HEK293 (cell line): ENCODE results near the gene CLTCL1.

Experiments
- CTCF ChIA-PET: fragments of 350-600 bp; formaldehyde crosslinking; extraction: SDS; loops from one replicate; lab custom pipeline; 2021; ENCODE audit warnings: antibody characterized with exemption; lab: Yijun Ruan, JAX
- POLR2A ChIA-PET: fragments of 300-600 bp; formaldehyde crosslinking; extraction: SDS; loops from one replicate; lab custom pipeline; 2020; ENCODE audit warnings: antibody characterized with exemption, inconsistent platforms; lab: Yijun Ruan, JAX
- H3K27ac ChIP-seq: fragments of 200-500 bp; sonication (Bioruptor generic); 2 replicates; pipeline ENCODE4 v1.5.1; 2014; ENCODE audit warnings: low read depth, low read length, control low read depth, inconsistent platforms; ENCODE audit errors: extremely low read depth
- H3K36me3 ChIP-seq, 2 experiments: fragments of 200-500 bp in 1 of 2; sonication (Bioruptor generic) in 1 of 2; 1 replicate in 1 of 2; 2 replicates in 1 of 2; pipeline ENCODE4 v1.5.1; 2014 to 2017; ENCODE audit warnings: inconsistent platforms in 2 of 2, low read length in 2 of 2; ENCODE audit not compliant: control insufficient read depth in 2 of 2, insufficient read depth in 1 of 2
- H3K4me1 ChIP-seq: fragments of 200-500 bp; sonication (Bioruptor generic); 2 replicates; pipeline ENCODE4 v1.5.1; 2014; ENCODE audit warnings: mild to moderate bottlenecking, low read length, inconsistent platforms; ENCODE audit not compliant: control insufficient read depth, insufficient read depth
- H3K4me3 ChIP-seq: 2 replicates; pipeline ENCODE4 v1.5.1; 2011; ENCODE audit warnings: low read depth, mild to moderate bottlenecking, control low read depth, low read length, moderate library complexity
- H3K9me3 ChIP-seq: fragments of 200-500 bp; sonication (Bioruptor generic); 2 replicates; pipeline ENCODE4 v1.5.1; 2014; ENCODE audit warnings: low read depth, low read length, inconsistent platforms; ENCODE audit not compliant: control insufficient read depth, insufficient read depth
- GFI1B ChIP-seq: fragments of 450-650 bp; formaldehyde crosslinking; IDR thresholded peaks from 2 replicates; pipeline ENCODE4 v1.5.1; 2016; ENCODE audit warnings: missing biosample characterization, missing genetic modification characterization
- KLF1 ChIP-seq: fragments of 450-650 bp; formaldehyde crosslinking; IDR thresholded peaks from 2 replicates; pipeline ENCODE4 v1.5.1; 2016; ENCODE audit warnings: missing biosample characterization, missing genetic modification characterization
- KLF10 ChIP-seq: fragments of 450-650 bp; IDR thresholded peaks from 2 replicates; pipeline ENCODE4 v1.5.1; 2018; ENCODE audit warnings: missing biosample characterization, mild to moderate bottlenecking, missing genetic modification characterization
- OSR2 ChIP-seq: fragments of 450-650 bp; formaldehyde crosslinking; IDR thresholded peaks from 2 replicates; pipeline ENCODE4 v1.5.1; 2016; ENCODE audit warnings: missing biosample characterization, missing genetic modification characterization
- OVOL3 ChIP-seq: fragments of 450-650 bp; formaldehyde crosslinking; IDR thresholded peaks from 2 replicates; pipeline ENCODE4 v1.5.1; 2016; ENCODE audit warnings: missing biosample characterization, missing genetic modification characterization
- SP2 ChIP-seq: fragments of 450-650 bp; formaldehyde crosslinking; IDR thresholded peaks from 2 replicates; pipeline ENCODE4 v1.5.1; 2016; ENCODE audit warnings: missing biosample characterization, missing genetic modification characterization
- ZBTB1 ChIP-seq: fragments of 450-650 bp; formaldehyde crosslinking; IDR thresholded peaks from 2 replicates; pipeline ENCODE4 v1.5.1; 2016; ENCODE audit warnings: missing biosample characterization, missing genetic modification characterization
- ZBTB17 ChIP-seq: fragments of 450-650 bp; formaldehyde crosslinking; IDR thresholded peaks from 2 replicates; pipeline ENCODE4 v1.5.1; 2016; ENCODE audit warnings: missing biosample characterization, missing genetic modification characterization
- ZBTB8A ChIP-seq: fragments of 450-650 bp; formaldehyde crosslinking; IDR thresholded peaks from 2 replicates; pipeline ENCODE4 v1.5.1; 2016; ENCODE audit warnings: missing biosample characterization, missing genetic modification characterization
- ZEB2 ChIP-seq: fragments of 450-650 bp; formaldehyde crosslinking; IDR thresholded peaks from 2 replicates; pipeline ENCODE4 v1.5.1; 2016; ENCODE audit warnings: missing biosample characterization, missing genetic modification characterization
- ZFP37 ChIP-seq: fragments of 450-650 bp; formaldehyde crosslinking; IDR thresholded peaks from 2 replicates; pipeline ENCODE4 v1.5.1; 2016; ENCODE audit warnings: missing biosample characterization, missing genetic modification characterization
- ZFP41 ChIP-seq: fragments of 450-650 bp; formaldehyde crosslinking; IDR thresholded peaks from 2 replicates; pipeline ENCODE4 v1.5.1; 2016; ENCODE audit warnings: missing biosample characterization, missing genetic modification characterization, borderline replicate concordance
- ZNF132 ChIP-seq: fragments of 450-650 bp; formaldehyde crosslinking; IDR thresholded peaks from 2 replicates; pipeline ENCODE4 v1.5.1; 2017; ENCODE audit warnings: missing biosample characterization, missing genetic modification characterization, borderline replicate concordance
- ZNF140 ChIP-seq: fragments of 450-650 bp; formaldehyde crosslinking; IDR thresholded peaks from 2 replicates; pipeline ENCODE4 v1.5.1; 2016; ENCODE audit warnings: missing biosample characterization, missing genetic modification characterization
- ZNF311 ChIP-seq: fragments of 450-650 bp; formaldehyde crosslinking; IDR thresholded peaks from 2 replicates; pipeline ENCODE4 v1.5.1; 2017; ENCODE audit warnings: missing biosample characterization, missing genetic modification characterization, borderline replicate concordance
- ZNF394 ChIP-seq: fragments of 450-650 bp; formaldehyde crosslinking; IDR thresholded peaks from 2 replicates; pipeline ENCODE4 v1.5.1; 2016; ENCODE audit warnings: missing biosample characterization, missing genetic modification characterization, mild to moderate bottlenecking, moderate library complexity, borderline replicate concordance
- ZNF426 ChIP-seq: fragments of 450-650 bp; formaldehyde crosslinking; IDR thresholded peaks from 2 replicates; pipeline ENCODE4 v1.5.1; 2017; ENCODE audit warnings: missing biosample characterization, missing genetic modification characterization, mild to moderate bottlenecking, inconsistent platforms, moderate library complexity
- ZNF529 ChIP-seq: fragments of 450-650 bp; formaldehyde crosslinking; IDR thresholded peaks from 2 replicates; pipeline ENCODE4 v1.5.1; 2017; ENCODE audit warnings: missing genetic modification characterization, missing biosample characterization; ENCODE audit not compliant: insufficient replicate concordance
- ZNF560 ChIP-seq: fragments of 450-650 bp; formaldehyde crosslinking; IDR thresholded peaks from 2 replicates; pipeline ENCODE4 v1.5.1; 2017; ENCODE audit warnings: missing biosample characterization, missing genetic modification characterization, borderline replicate concordance
- ZNF571 ChIP-seq: fragments of 450-650 bp; formaldehyde crosslinking; IDR thresholded peaks from 2 replicates; pipeline ENCODE4 v1.5.0; 2017; ENCODE audit warnings: missing biosample characterization, missing genetic modification characterization
- ZNF624 ChIP-seq: fragments of 450-650 bp; formaldehyde crosslinking; IDR thresholded peaks from 2 replicates; pipeline ENCODE4 v1.5.1; 2017; ENCODE audit warnings: missing biosample characterization, missing genetic modification characterization
- ZNF654 ChIP-seq: fragments of 450-650 bp; formaldehyde crosslinking; IDR thresholded peaks from 2 replicates; pipeline ENCODE4 v1.5.1; 2016; ENCODE audit warnings: low read depth, missing biosample characterization, missing genetic modification characterization
- ZNF792 ChIP-seq: fragments of 450-650 bp; formaldehyde crosslinking; IDR thresholded peaks from 2 replicates; pipeline ENCODE4 v1.5.1; 2016; ENCODE audit warnings: missing biosample characterization, missing genetic modification characterization
- ZNF843 ChIP-seq: fragments of 450-650 bp; formaldehyde crosslinking; IDR thresholded peaks from 2 replicates; pipeline ENCODE4 v1.5.1; 2016; ENCODE audit warnings: missing biosample characterization, missing genetic modification characterization
- ZSCAN30 ChIP-seq: fragments of 450-650 bp; IDR thresholded peaks from 2 replicates; pipeline ENCODE4 v1.5.1; 2018; ENCODE audit warnings: missing biosample characterization, mild to moderate bottlenecking, missing genetic modification characterization, moderate library complexity
- TF ChIP-seq, protein P1 (sequence below): fragments of 450-650 bp; IDR thresholded peaks from 2 replicates; pipeline ENCODE4 v1.5.1; 2018; ENCODE audit warnings: missing biosample characterization, mild to moderate bottlenecking, missing genetic modification characterization
- TF ChIP-seq, protein P2 (sequence below): fragments of 450-650 bp; formaldehyde crosslinking; IDR thresholded peaks from 2 replicates; pipeline ENCODE4 v1.5.1; 2016; ENCODE audit warnings: missing biosample characterization, missing genetic modification characterization
- TF ChIP-seq, protein P3 (sequence below): fragments of 450-650 bp; formaldehyde crosslinking; IDR thresholded peaks from 2 replicates; pipeline ENCODE4 v1.5.1; 2016; ENCODE audit warnings: missing biosample characterization, missing genetic modification characterization
- TF ChIP-seq, protein P4 (sequence below): fragments of 450-650 bp; formaldehyde crosslinking; IDR thresholded peaks from 2 replicates; pipeline ENCODE4 v1.5.1; 2017; ENCODE audit warnings: missing biosample characterization, missing genetic modification characterization

CLTCL1 gene

DNA sequence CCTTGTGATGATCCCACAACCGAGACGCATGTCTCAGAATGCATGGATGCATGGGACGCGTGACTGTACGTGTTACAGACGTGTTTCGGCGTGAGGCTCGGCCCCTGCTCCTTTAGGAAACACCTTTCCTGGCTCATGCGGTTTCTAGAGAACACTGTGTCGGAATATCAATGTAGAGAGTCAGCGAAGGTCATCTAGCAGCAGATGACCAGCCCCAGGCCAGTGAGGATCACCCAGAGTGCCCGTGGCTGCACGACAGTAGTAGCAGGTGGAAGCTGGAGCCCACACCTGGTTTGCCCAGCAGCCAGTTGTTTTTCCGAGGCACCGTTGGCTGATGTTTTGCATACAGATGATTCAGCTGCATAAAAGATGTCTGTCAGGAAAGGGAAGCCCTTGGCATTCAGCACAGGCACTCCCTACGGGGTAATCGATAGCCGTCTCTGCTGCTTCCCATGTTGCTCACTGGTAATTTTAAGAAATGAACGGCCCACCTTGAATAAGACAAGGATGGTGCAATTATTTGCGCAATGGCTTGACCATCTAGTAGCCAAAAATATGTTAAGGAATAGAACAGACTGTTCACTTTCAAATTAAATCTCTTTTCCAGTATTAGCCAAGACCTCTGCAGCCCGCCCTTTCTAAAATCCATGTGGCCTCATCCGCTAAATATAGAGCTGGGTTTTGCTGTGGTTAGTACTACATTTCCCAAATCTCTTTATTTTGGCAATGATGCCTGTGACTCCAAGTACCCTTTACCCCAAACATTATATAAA is 1.1 kb upstream of the CLTCL1 start:
- peak overlapping the region; percentile 37; the same call in 1 of the 2 replicates for H3K27ac ChIP-seq
- H3K4me3 ChIP-seq, result peak overlapping the region; percentile 83
- ChIA-PET POLR2A (interaction anchor here (0.6 to 1.8 kb wide), 7 partner anchors 25 to 187 kb away, joined by 3 to 15 read pairs (median 3); partner anchors contain the start of genes CDC45 and SLC25A1), CTCF (interaction anchor here (0.7 to 1.8 kb wide), 3 partner anchors 9 to 147 kb away, joined by 3 to 9 read pairs (median 5); partner anchors contain the start of gene SLC25A1)
- no peaks in the 10 kb centered on the region; the same call in 1 of the 2 replicates for H3K4me1 ChIP-seq
- no peaks in the 10 kb centered on the region for H3K9me3 ChIP-seq
- H3K36me3 ChIP-seq, result peaks cover 0 to 3% of the 10 kb centered on the region in 2 experiments; a peak in 1 of 3 replicates
- TF ChIP-seq ZNF843 (tag by site-specific recombination), result no peak
- TF ChIP-seq ZNF792 (tag by site-specific recombination), result no peak
- TF ChIP-seq ZBTB17 (tag by site-specific recombination), result 0 out of 2 replicates have a peak, but pooled peaks have one; percentile 15
- TF ChIP-seq, protein P1, sequence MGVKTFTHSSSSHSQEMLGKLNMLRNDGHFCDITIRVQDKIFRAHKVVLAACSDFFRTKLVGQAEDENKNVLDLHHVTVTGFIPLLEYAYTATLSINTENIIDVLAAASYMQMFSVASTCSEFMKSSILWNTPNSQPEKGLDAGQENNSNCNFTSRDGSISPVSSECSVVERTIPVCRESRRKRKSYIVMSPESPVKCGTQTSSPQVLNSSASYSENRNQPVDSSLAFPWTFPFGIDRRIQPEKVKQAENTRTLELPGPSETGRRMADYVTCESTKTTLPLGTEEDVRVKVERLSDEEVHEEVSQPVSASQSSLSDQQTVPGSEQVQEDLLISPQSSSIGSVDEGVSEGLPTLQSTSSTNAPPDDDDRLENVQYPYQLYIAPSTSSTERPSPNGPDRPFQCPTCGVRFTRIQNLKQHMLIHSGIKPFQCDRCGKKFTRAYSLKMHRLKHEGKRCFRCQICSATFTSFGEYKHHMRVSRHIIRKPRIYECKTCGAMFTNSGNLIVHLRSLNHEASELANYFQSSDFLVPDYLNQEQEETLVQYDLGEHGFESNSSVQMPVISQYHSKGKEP (tag by site-specific recombination), result 0 out of 2 replicates have a peak, but pooled peaks have one; percentile 29

DNA sequence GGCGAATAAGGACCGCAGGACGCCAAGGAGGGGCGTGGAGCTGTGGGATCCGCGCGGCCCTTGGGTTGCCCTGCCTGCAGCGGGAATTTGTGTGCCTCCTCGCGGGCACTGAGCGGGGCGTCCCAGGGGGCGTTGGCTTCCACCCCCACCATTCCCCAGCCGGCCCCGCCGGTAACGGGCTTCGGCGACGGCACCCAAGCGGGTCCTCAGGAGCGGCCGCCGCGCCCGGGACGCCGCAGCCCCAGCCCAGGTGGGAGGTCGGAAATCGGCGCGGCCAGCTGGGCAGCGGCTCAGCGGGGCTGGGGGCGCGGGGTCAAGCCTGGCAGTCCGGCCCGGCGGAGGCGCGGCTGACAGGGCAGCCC is 320 bp downstream of the CLTCL1 start:
- peak overlapping the region; percentile 74 for H3K4me3 ChIP-seq
- H3K27ac ChIP-seq, result peak overlapping the region; percentile 56; the same call in 1 of the 2 replicates
- H3K36me3 ChIP-seq, result peaks cover 0 to 3% of the 10 kb centered on the region in 2 experiments; a peak in 1 of 3 replicates
- ChIA-PET CTCF (interaction anchor here (0.5 to 1.0 kb wide), 3 partner anchors 8 to 433 kb away, joined by 3 read pairs; no protein-coding TSS in a partner anchor), POLR2A (interaction anchor here (0.6 to 1.8 kb wide), 15 partner anchors 9 to 1221 kb away, joined by 3 to 15 read pairs (median 4); partner anchors contain the start of genes CDC45, ESS2 and SLC25A1)
- H3K4me1 ChIP-seq, result peaks cover 3% of the 10 kb centered on the region; the same call in 1 of the 2 replicates
- H3K9me3 ChIP-seq, result no peaks in the 10 kb centered on the region
- no peak for TF ChIP-seq ZNF654 (tag by site-specific recombination)
- TF ChIP-seq, protein P2, sequence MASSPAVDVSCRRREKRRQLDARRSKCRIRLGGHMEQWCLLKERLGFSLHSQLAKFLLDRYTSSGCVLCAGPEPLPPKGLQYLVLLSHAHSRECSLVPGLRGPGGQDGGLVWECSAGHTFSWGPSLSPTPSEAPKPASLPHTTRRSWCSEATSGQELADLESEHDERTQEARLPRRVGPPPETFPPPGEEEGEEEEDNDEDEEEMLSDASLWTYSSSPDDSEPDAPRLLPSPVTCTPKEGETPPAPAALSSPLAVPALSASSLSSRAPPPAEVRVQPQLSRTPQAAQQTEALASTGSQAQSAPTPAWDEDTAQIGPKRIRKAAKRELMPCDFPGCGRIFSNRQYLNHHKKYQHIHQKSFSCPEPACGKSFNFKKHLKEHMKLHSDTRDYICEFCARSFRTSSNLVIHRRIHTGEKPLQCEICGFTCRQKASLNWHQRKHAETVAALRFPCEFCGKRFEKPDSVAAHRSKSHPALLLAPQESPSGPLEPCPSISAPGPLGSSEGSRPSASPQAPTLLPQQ (tag by site-specific recombination), result no peak
- no peak for TF ChIP-seq ZNF571 (tag by site-specific recombination)
- peak; percentile 41; the same call in 1 of the 2 replicates for TF ChIP-seq SP2 (tag by site-specific recombination)
- TF ChIP-seq ZBTB1 (tag by site-specific recombination), result no peak
- TF ChIP-seq ZNF140 (tag by site-specific recombination), result no peak
- TF ChIP-seq OSR2 (tag by site-specific recombination), result no peak
- TF ChIP-seq KLF10 (tag by site-specific recombination), result peak; percentile 68
- no peak for TF ChIP-seq ZNF624 (tag by site-specific recombination)
- TF ChIP-seq ZNF394, result no peak
- no peak for TF ChIP-seq ZNF311
- no peak for TF ChIP-seq ZFP41 (tag by site-specific recombination)
- no peak for TF ChIP-seq ZNF529 (tag by site-specific recombination)
- TF ChIP-seq ZSCAN30, result peak; percentile 45; the same call in 1 of the 2 replicates
- TF ChIP-seq GFI1B (tag by site-specific recombination), result no peak
- peak; percentile 15; the same call in 1 of the 2 replicates for TF ChIP-seq KLF1
- TF ChIP-seq, protein P3, sequence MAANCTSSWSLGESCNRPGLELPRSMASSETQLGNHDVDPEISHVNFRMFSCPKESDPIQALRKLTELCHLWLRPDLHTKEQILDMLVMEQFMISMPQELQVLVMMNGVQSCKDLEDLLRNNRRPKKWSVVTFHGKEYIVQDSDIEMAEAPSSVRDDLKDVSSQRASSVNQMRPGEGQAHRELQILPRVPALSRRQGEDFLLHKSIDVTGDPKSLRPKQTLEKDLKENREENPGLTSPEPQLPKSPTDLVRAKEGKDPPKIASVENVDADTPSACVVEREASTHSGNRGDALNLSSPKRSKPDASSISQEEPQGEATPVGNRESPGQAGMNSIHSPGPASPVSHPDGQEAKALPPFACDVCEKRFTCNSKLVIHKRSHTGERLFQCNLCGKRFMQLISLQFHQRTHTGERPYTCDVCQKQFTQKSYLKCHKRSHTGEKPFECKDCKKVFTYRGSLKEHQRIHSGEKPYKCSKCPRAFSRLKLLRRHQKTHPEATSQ (tag by site-specific recombination), result no peak
- no peak for TF ChIP-seq ZNF132 (tag by site-specific recombination)
- TF ChIP-seq, protein P4, sequence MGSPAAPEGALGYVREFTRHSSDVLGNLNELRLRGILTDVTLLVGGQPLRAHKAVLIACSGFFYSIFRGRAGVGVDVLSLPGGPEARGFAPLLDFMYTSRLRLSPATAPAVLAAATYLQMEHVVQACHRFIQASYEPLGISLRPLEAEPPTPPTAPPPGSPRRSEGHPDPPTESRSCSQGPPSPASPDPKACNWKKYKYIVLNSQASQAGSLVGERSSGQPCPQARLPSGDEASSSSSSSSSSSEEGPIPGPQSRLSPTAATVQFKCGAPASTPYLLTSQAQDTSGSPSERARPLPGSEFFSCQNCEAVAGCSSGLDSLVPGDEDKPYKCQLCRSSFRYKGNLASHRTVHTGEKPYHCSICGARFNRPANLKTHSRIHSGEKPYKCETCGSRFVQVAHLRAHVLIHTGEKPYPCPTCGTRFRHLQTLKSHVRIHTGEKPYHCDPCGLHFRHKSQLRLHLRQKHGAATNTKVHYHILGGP (tag by site-specific recombination), result no peak
- no peak for TF ChIP-seq ZNF560 (tag by site-specific recombination)
- TF ChIP-seq OVOL3 (tag by site-specific recombination), result no peak
- TF ChIP-seq ZNF426 (tag by site-specific recombination), result no peak
- TF ChIP-seq ZFP37 (tag by site-specific recombination), result no peak
- TF ChIP-seq ZEB2 (tag by site-specific recombination), result no peak
- peak; percentile 94 for TF ChIP-seq ZBTB8A (tag by site-specific recombination)
